Prostate gland (tissue), 2 donors: ENCODE data around the gene CACNA2D4. TPM values are rescaled to one million over a fixed set of nuclear protein-coding genes. Genes with fewer than 3 reads are reported as not detected.

Experiments
- DNase-seq: peaks from one replicate; pipeline ENCODE4 v3.0.0-alpha.2; 2019; ENCODE audit warnings: low spot score
- H3K27ac ChIP-seq, 2 donors: fragments of 200-600 bp; sonication (generic); 2 replicates each; pipeline ENCODE4 v1.5.1; 2017 to 2019
- H3K27me3 ChIP-seq: fragments of 200-600 bp; sonication (generic); replicated peaks from 2 replicates; pipeline ENCODE4 v1.5.1; 2019; ENCODE audit not compliant: insufficient read depth
- H3K36me3 ChIP-seq, 2 donors: fragments of 200-600 bp; sonication (generic); 1 replicate in 1 of 2; 2 replicates in 1 of 2; pipeline versions ENCODE4 v1.5.1 to v1.8.1; 2017 to 2019
- H3K4me1 ChIP-seq: fragments of 200-600 bp; sonication (generic); replicated peaks from 2 replicates; pipeline ENCODE4 v1.5.1; 2019
- H3K4me3 ChIP-seq, 2 donors: fragments of 200-600 bp; sonication (generic); 2 replicates each; pipeline ENCODE4 v1.5.1; 2017 to 2019
- H3K9me3 ChIP-seq: fragments of 200-600 bp; sonication (generic); 2 replicates; pipeline ENCODE4 v1.5.1; 2017
- POLR2A ChIP-seq: fragments of 450-650 bp; IDR thresholded peaks from one replicate; pipeline ENCODE4 v1.6.1; 2016; ENCODE audit warnings: antibody characterized with exemption, mild to moderate bottlenecking
- POLR2AphosphoS5 ChIP-seq: sonication (generic); formaldehyde crosslinking; IDR thresholded peaks from one replicate; pipeline ENCODE4 v1.6.1; 2017; ENCODE audit warnings: antibody characterized with exemption
- WGBS: methylation state at CpG from one replicate; pipeline ENCODE4 v1.1.5; 2018; 5-methylcytosine and 5-hydroxymethylcytosine counted together
- intact Hi-C: fragments of 100-400 bp; cut with DNase I; formaldehyde crosslinking; loops from one replicate; pipeline ENCODE4 v1.14.2; 2022
- total RNA-seq, 2 donors: library from RNA; depleted of rRNA; stranded (reverse); fragments of >200 nt; gene quantifications; one replicate each; pipeline ENCODE4 v1.1.0, GENCODE V29; 2016
- TF ChIP-seq, protein P1 (sequence below), 4 experiments: fragments of 200-600 bp in 2 of 4; fragments of 450-650 bp in 2 of 4; sonication (generic) in 2 of 4; IDR thresholded peaks; 1 replicate in 3 of 4; 2 replicates in 1 of 4; pipeline ENCODE4 v1.5.1; 2016 to 2019; ENCODE audit warnings: antibody characterized with exemption in 4 of 4, mild to moderate bottlenecking in 2 of 4, moderate library complexity in 2 of 4

Gene CACNA2D4
- total RNA-seq, 2 donors from 2014 or later: 1.4 to 9.4 TPM

DNA sequence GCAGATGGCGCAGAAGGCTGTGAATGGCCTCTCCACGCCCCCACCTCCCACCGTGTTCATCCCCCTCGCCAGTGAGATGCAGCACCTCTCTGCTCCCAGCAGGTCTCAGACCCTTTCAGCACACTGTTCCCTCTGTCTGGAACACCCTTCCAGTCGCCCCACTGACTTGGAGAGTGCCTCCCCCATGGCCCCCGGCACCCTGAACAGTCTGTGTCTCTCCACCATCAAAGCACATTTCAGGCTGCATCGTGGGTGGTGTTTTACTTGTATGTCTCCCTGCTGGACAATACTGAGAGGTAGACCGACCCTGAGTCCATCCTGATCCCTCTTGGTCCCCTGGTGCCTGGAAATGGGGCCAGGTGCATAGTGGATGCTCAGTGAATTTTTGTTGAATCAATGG, 34.9 kb downstream of the CACNA2D4 start:
- Histone ChIP-seq H3K4me3 (no peak overlapping the region), H3K9me3 (no peaks in the 10 kb centered on the region), H3K4me1 (no peaks in the 10 kb centered on the region), H3K27me3 (no peaks in the 10 kb centered on the region), H3K27ac (no peak overlapping the region), H3K36me3 (no peaks in the 10 kb centered on the region)
- no peak for TF ChIP-seq POLR2A
- TF ChIP-seq, protein P1, sequence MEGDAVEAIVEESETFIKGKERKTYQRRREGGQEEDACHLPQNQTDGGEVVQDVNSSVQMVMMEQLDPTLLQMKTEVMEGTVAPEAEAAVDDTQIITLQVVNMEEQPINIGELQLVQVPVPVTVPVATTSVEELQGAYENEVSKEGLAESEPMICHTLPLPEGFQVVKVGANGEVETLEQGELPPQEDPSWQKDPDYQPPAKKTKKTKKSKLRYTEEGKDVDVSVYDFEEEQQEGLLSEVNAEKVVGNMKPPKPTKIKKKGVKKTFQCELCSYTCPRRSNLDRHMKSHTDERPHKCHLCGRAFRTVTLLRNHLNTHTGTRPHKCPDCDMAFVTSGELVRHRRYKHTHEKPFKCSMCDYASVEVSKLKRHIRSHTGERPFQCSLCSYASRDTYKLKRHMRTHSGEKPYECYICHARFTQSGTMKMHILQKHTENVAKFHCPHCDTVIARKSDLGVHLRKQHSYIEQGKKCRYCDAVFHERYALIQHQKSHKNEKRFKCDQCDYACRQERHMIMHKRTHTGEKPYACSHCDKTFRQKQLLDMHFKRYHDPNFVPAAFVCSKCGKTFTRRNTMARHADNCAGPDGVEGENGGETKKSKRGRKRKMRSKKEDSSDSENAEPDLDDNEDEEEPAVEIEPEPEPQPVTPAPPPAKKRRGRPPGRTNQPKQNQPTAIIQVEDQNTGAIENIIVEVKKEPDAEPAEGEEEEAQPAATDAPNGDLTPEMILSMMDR (IDR thresholded peaks at IDR 0.05): no peak
- no peak for TF ChIP-seq POLR2AphosphoS5
- no peak for DNase-seq
- intact Hi-C loops: no loop called here
- WGBS: 91% methylated on average over 8 of the region's 8 CpGs

DNA sequence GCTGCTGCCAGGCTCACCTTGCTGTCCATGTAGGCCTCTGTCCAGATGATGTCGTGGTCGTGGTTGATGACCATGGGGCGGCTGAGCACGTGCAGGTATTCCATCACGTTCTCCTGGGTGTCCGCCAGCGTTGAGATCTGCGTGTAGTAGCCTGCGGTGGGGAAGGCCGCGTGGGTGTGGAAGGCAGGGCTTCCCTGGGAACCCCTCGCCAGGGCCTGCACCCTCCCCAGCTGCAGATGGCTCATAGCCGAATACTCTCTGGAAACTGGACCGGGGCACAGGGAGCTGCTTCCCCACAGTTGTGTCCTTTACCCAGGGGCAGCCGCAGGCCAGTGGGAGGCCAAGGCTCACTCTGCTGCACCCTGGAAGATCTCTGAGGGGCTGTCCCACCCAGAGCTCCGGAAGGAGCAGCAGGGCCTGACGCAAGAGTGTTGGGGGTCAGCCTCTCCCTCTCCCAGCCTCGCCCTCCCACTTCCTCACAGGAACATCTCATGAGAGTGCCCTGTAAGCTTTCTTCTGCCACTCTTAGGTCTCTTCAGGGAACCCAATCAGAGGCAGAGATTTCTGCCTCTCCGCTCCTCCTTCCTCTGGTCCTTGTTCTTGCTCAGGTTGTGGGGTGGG, 35.5 kb downstream of the CACNA2D4 start:
- intact Hi-C loops: no loop called here
- no peaks in the 10 kb centered on the region for H3K27me3 ChIP-seq
- H3K27ac ChIP-seq: no peak overlapping the region
- no peaks in the 10 kb centered on the region for H3K9me3 ChIP-seq
- TF ChIP-seq POLR2A (no peak), POLR2AphosphoS5 (no peak)
- TF ChIP-seq, protein P1 (IDR thresholded peaks at IDR 0.05): no peak
- H3K36me3 ChIP-seq: no peaks in the 10 kb centered on the region
- no peak overlapping the region for H3K4me3 ChIP-seq
- 85% methylated on average over 7 of the region's 19 CpGs for WGBS
- H3K4me1 ChIP-seq: no peaks in the 10 kb centered on the region
- DNase-seq: no peak

DNA sequence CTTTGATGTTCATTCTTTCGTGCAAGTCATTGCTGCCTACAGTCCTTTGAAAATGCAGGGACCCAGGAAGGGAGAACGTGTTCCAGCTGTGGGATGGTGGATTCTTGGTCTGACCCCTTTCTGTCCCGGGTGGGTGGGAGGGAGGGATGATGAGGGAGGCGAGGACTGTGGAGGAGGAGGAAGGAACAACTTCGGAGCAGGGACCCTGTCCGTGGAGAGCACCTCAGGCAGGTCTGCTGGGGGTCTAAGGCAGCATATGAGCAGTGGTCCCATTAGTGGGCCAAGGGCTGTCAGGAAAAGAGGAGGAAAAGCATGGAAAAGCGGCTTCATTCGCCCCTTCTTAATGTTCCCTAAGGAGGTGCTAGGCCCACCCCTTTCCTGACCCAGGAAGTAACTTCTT, 36.0 kb downstream of the CACNA2D4 start:
- intact Hi-C loops: no loop called here
- Histone ChIP-seq H3K9me3 (no peaks in the 10 kb centered on the region), H3K36me3 (no peaks in the 10 kb centered on the region), H3K27ac (no peak overlapping the region), H3K27me3 (no peaks in the 10 kb centered on the region), H3K4me3 (no peak overlapping the region), H3K4me1 (no peaks in the 10 kb centered on the region)
- TF ChIP-seq POLR2AphosphoS5: no peak
- TF ChIP-seq, protein P1 (IDR thresholded peaks at IDR 0.05): no peak
- TF ChIP-seq POLR2A: no peak
- whole genome bisulfite sequencing: 83% methylated on average over 8 of the region's 8 CpGs
- no peak for DNase-seq

DNA sequence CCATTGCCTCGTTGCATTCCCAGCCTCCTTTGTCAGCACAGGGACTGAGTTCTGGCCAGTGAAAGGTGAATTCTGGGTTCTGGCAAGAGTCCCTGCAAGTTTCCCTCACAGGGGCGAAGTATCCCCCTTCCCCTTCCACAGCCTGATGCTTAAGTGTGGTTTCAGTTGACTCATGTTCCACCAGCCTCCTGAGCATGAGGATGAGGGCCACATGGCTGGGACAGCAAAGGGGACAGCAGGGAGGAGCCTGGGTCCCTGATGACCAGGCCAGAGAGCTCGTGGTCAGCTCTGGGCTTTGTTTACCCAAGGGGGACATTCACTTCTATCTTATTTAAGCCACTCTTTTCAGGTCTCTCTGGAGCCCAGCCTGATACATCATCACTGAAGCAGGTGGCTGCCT, 36.5 kb downstream of the CACNA2D4 start:
- WGBS: 47% methylated on average over 3 of the region's 3 CpGs
- no peak for DNase-seq
- TF ChIP-seq POLR2A: no peak
- TF ChIP-seq POLR2AphosphoS5: no peak
- TF ChIP-seq, protein P1 (IDR thresholded peaks at IDR 0.05): no peak
- no peaks in the 10 kb centered on the region for H3K27me3 ChIP-seq
- no peaks in the 10 kb centered on the region for H3K36me3 ChIP-seq
- no peaks in the 10 kb centered on the region for H3K9me3 ChIP-seq
- intact Hi-C loops: no loop called here
- no peak overlapping the region for H3K27ac ChIP-seq
- H3K4me1 ChIP-seq: no peaks in the 10 kb centered on the region
- no peak overlapping the region for H3K4me3 ChIP-seq

DNA sequence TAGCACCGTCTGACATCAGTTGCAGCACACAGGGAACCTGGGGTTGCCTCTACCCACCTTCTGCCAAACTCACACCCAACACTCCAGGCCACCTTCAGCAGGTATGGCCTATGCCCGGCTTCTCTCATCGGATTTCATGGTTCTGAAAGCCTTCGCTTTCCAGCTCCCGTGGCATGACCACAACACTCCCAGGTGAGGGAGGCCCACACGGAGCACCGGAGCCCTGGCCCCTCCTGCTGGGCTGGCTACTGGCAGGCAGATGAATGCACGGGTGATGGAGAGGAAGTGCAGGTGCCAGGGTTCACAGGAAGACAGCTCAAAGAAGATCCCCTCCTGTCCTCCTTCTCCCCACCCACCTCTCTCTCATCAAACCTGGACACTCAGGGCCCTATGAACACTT, 37.2 kb downstream of the CACNA2D4 start:
- no peaks in the 10 kb centered on the region for H3K4me1 ChIP-seq
- no peak for TF ChIP-seq POLR2AphosphoS5
- no peak for TF ChIP-seq POLR2A
- TF ChIP-seq, protein P1 (IDR thresholded peaks at IDR 0.05): no peak
- intact Hi-C loops: no loop called here
- no peak for DNase-seq
- no peaks in the 10 kb centered on the region for H3K27me3 ChIP-seq
- H3K27ac ChIP-seq: no peak overlapping the region
- WGBS: 84% methylated on average over 8 of the region's 8 CpGs
- no peaks in the 10 kb centered on the region for H3K9me3 ChIP-seq
- no peak overlapping the region for H3K4me3 ChIP-seq
- no peaks in the 10 kb centered on the region for H3K36me3 ChIP-seq
